K562 (cell line): ENCODE measurements around the gene ALDH6A1. TPM values are rescaled to one million over a fixed set of nuclear protein-coding genes. Genes with fewer than 3 reads are reported as not detected.

ENCODE experiments used
- ATAC-seq: fragments of 200-7000 bp; cut with Tn5 transposase; 3 replicates; pipeline ENCODE4 v1.9.1; 2020; ENCODE audit warnings: moderate library complexity
- BruUV-seq: library from RNA; stranded (reverse); fragments of 400-500 nt; replicated peaks from 2 replicates; lab custom pipeline; 2021; lab: Mats Ljungman, UMichigan
- CTCF ChIA-PET: fragments of 300-600 bp; formaldehyde crosslinking; extraction: SDS; loops from one replicate; lab custom pipeline; 2021; ENCODE audit warnings: low intra/inter-chr PET ratio; lab: Yijun Ruan, JAX
- POLR2A ChIA-PET: fragments of 300-600, 350-650 bp; sonication (Branson Sonifier 250); formaldehyde crosslinking; extraction: SDS; loops from one replicate; lab custom pipeline; 2021; ENCODE audit warnings: antibody characterized with exemption, inconsistent platforms; lab: Yijun Ruan, JAX
- DNase-seq, 4 experiments: peaks; one replicate each; pipeline versions ENCODE4 v3.0.0 to v3.0.0-alpha.2; 2011 to 2018; ENCODE audit warnings: low spot score in 3 of 4, mixed read lengths in 3 of 4; ENCODE audit errors: extremely low read depth in 1 of 4
- FAIRE-seq: peaks from 2 replicates; lab custom pipeline; 2011; peaks lifted over from hg19 to GRCh38; lab: Jason Lieb, UNC
- H2AFZ ChIP-seq: 2 replicates; pipeline ENCODE4 v1.6.0; 2011; ENCODE audit warnings: low read depth, low read length, control low read depth, inconsistent platforms
- H3K27ac ChIP-seq: fragments of 200-600 bp; 3 replicates; pipeline ENCODE4 v1.8.0; 2011; ENCODE audit warnings: low read depth, mild to moderate bottlenecking, control low read depth, inconsistent platforms, low read length, moderate library complexity, mixed read lengths; ENCODE audit errors: extremely low read depth
- H3K27me3 ChIP-seq, 2 experiments: fragments of 300-600 bp in 1 of 2; 2 replicates in 1 of 2; 3 replicates in 1 of 2; pipeline versions ENCODE4 v1.6.0 to v1.8.0; 2011; ENCODE audit warnings: inconsistent platforms in 2 of 2, low read length in 2 of 2, mild to moderate bottlenecking in 1 of 2, mixed read lengths in 1 of 2, moderate library complexity in 1 of 2; ENCODE audit not compliant: control insufficient read depth in 2 of 2, insufficient read depth in 2 of 2
- H3K36me3 ChIP-seq: fragments of 300-600 bp; 3 replicates; pipeline ENCODE4 v1.8.0; 2011; ENCODE audit warnings: mild to moderate bottlenecking, low read length, inconsistent platforms; ENCODE audit not compliant: control insufficient read depth, insufficient read depth
- H3K4me1 ChIP-seq, 2 experiments: fragments of 200-600 bp in 1 of 2; replicated peaks in 1 of 2; 2 replicates in 1 of 2; 3 replicates in 1 of 2; pipeline versions ENCODE4 v1.5.1 to v1.8.0; 2011; ENCODE audit warnings: inconsistent platforms in 2 of 2, low read length in 2 of 2, mild to moderate bottlenecking in 1 of 2, mixed read lengths in 1 of 2, moderate library complexity in 1 of 2; ENCODE audit not compliant: control insufficient read depth in 2 of 2, insufficient read depth in 2 of 2
- H3K4me2 ChIP-seq: 2 replicates; pipeline ENCODE4 v1.6.1; 2011; ENCODE audit warnings: low read length, control low read depth, inconsistent platforms, mixed read lengths; ENCODE audit not compliant: insufficient read depth
- H3K4me3 ChIP-seq: fragments of 200-600 bp; sonication (generic), shearing (Covaris generic); 2 replicates; pipeline ENCODE4 v1.5.1; 2016; ENCODE audit warnings: control low read depth, inconsistent platforms
- H3K79me2 ChIP-seq: fragments of 200-600 bp; 3 replicates; pipeline ENCODE4 v1.8.0; 2011; ENCODE audit warnings: low read length, inconsistent platforms; ENCODE audit not compliant: control insufficient read depth, insufficient read depth
- H3K9ac ChIP-seq, 2 experiments: 2 replicates each; pipeline versions ENCODE4 v1.6.0 to v1.6.1; 2011; ENCODE audit warnings: low read depth in 2 of 2, low read length in 2 of 2, control low read depth in 1 of 2, inconsistent platforms in 1 of 2, mild to moderate bottlenecking in 1 of 2, mixed read lengths in 1 of 2; ENCODE audit not compliant: insufficient read depth in 1 of 2
- H3K9me1 ChIP-seq: one replicate; pipeline ENCODE4 v1.6.0; 2011; ENCODE audit warnings: inconsistent platforms, mild to moderate bottlenecking, low read length, moderate library complexity; ENCODE audit not compliant: control insufficient read depth, insufficient read depth
- H3K9me3 ChIP-seq: replicated peaks from 2 replicates; pipeline ENCODE4 v1.5.1; 2011; ENCODE audit warnings: low read depth, low read length, inconsistent platforms; ENCODE audit not compliant: control insufficient read depth, insufficient read depth
- H4K20me1 ChIP-seq: replicated peaks from 2 replicates; pipeline ENCODE4 v1.6.1; 2011; ENCODE audit warnings: low read length, inconsistent platforms, mixed read lengths; ENCODE audit not compliant: control insufficient read depth, insufficient read depth
- ARNT ChIP-seq, 2 experiments: fragments of 450-650 bp; IDR thresholded peaks; 2 replicates each; pipeline ENCODE4 v1.6.1; 2016; ENCODE audit warnings: mild to moderate bottlenecking in 1 of 2
- IRF2 ChIP-seq: sonication (generic); formaldehyde crosslinking; IDR thresholded peaks from 2 replicates; pipeline ENCODE4 v1.8.1; 2022; ENCODE audit warnings: mild to moderate bottlenecking, missing genetic modification reagents
- MYBL2 ChIP-seq, 2 experiments: fragments of 450-650 bp in 1 of 2; sonication (generic) in 1 of 2; formaldehyde crosslinking in 1 of 2; IDR thresholded peaks; 2 replicates each; pipeline versions ENCODE4 v1.6.1 to v1.8.1; 2017 to 2022; ENCODE audit warnings: borderline replicate concordance in 1 of 2, inconsistent platforms in 1 of 2, low read depth in 1 of 2, mild to moderate bottlenecking in 1 of 2, missing genetic modification reagents in 1 of 2, moderate library complexity in 1 of 2
- SIRT6 ChIP-seq: IDR thresholded peaks from one replicate; pipeline ENCODE4 v1.6.1; 2012; ENCODE audit warnings: low read depth, mild to moderate bottlenecking, control low read depth, inconsistent platforms, low read length, moderate library complexity
- TRIM24 ChIP-seq, 2 experiments: fragments of 450-650 bp; IDR thresholded peaks; 2 replicates each; pipeline ENCODE4 v1.6.1; 2016
- WGBS: fragments of 100-300 bp; shearing (Covaris generic); methylation state at CpG from one replicate; pipeline ENCODE4 v1.1.6; 2016; ENCODE audit warnings: low coverage, mixed read lengths; ENCODE audit not compliant: insufficient coverage; ENCODE audit errors: missing lambda C conversion rate; 5-methylcytosine and 5-hydroxymethylcytosine counted together
- in situ Hi-C: fragments of 300-500 bp; cut with MboI; formaldehyde crosslinking; loops from 4 replicates; pipeline ENCODE4 v1.15.0; 2018; ENCODE audit warnings: inconsistent platforms, mixed read lengths
- intact Hi-C: fragments of 100-400 bp; cut with micrococcal nuclease; formaldehyde crosslinking; loops from 2 replicates; pipeline ENCODE4 v1.14.2; 2022
- polyA plus RNA-seq, 8 experiments: library from polyadenylated mRNA; depleted of rRNA in 4 of 8; stranded (reverse) in 5 of 8; unstranded in 3 of 8; fragments of >200 nt; fragmentation: Nextera tagmentation in 2 of 8; fragmentation: Illumina TruSeq in 1 of 8; extraction: Ambion mirVana in 2 of 8; extraction: Trizol in 1 of 8; gene quantifications; 2 replicates each; pipeline versions ENCODE4 v1.2.1 to v1.2.3, GENCODE V29; 2011 to 2014; ENCODE audit warnings: inconsistent platforms in 1 of 8, missing spikeins in 1 of 8
- total RNA-seq, 7 experiments: library from RNA; depleted of rRNA in 6 of 7; stranded (reverse); fragments of >200 nt in 6 of 7; fragmentation: Illumina TruSeq in 2 of 7; extraction: Trizol in 2 of 7; gene quantifications; 2 replicates each; pipeline versions ENCODE4 v1.2.1 to v1.2.3, GENCODE V29; 2011 to 2021; ENCODE audit warnings: low replicate concordance in 1 of 7
- TF ChIP-seq, protein P1 (sequence below): sonication (generic); formaldehyde crosslinking; IDR thresholded peaks from 2 replicates; pipeline ENCODE4 v1.5.0; 2020; ENCODE audit warnings: missing genetic modification reagents
- TF ChIP-seq, protein P2 (sequence below): sonication (generic); formaldehyde crosslinking; IDR thresholded peaks from 2 replicates; pipeline ENCODE4 v1.9.0; 2022; ENCODE audit warnings: mild to moderate bottlenecking, missing genetic modification reagents
- TF ChIP-seq, protein P3 (sequence below), 2 experiments: fragments of 450-650 bp in 1 of 2; sonication (generic) in 1 of 2; formaldehyde crosslinking in 1 of 2; IDR thresholded peaks; 2 replicates each; pipeline versions ENCODE4 v1.7.1 to v1.9.0; 2016 to 2022; ENCODE audit warnings: inconsistent platforms in 1 of 2, mild to moderate bottlenecking in 1 of 2, missing genetic modification reagents in 1 of 2

The ALDH6A1 gene
- total and polyA plus RNA-seq, 9 of the 15 experiments (the other 6 are each of a cell fraction or from before 2014, with no cell fraction given) = 3.1 to 11.5 (median 4.6) TPM

DNA sequence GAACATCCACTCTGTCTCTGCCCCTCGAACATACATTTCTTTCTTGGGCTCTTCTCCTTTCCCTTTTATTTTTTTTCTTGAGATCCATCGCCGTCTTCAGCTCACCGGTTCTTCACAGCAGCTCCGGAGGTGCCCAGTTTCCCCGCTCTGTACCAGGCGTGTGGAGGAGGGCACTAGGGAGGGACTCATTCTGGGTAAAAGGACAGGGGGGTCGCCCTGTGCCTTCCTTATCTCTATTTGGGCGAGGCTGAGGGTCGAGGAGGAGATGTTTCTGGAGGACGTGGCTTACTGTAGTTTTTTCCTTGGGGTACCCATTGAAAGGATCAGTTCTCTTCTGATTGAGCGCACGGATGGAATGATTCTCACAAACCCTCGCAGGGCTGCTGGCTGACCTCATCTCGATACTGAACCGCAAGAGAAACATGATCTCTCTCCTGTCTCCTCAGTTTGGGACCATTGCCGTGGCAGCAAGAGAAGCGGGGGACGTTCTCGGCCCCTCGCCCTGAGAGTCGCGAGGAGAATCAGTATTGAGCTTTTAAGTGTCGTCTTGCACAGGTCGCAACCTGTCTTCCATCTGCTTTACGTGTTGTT, 889 bp upstream of the ALDH6A1 start (continued):
- TF ChIP-seq MYBL2 (IDR thresholded peaks at IDR 0.05; ENCODE audit: low read depth) (no peak), MYBL2 (CRISPR knock-in tag; IDR thresholded peaks at IDR 0.05; ENCODE audit: borderline replicate concordance) (no peak), SIRT6 (no peak)

DNA sequence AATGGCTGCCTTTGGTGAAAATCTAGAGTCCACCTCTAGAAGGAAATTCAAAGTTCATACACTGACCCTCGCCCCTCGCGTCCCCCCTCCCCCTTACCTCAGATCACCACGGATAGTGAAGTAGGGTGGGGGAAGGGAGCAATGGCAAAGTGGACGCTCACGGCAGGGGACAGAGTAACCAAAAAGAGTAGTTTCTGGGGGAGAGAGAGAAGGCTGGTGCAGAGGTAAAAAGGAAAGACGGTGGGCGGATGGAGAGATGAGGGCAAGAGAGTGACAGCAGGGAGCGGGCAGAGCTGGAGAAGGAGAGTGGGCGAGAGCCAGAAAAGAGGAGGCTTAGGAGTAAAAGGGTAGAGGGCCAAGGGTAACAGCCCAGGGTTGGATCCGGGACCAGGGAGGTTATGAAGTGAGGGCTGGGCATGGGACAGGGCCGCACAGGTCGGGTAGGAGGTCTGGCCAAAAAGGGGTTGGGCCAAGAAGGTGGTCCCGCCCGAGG, 423 bp downstream of the ALDH6A1 start:
- peak overlapping the region; percentile 70 for H3K27ac ChIP-seq
- intact Hi-C loops = no loop called here
- no TSS peak for BruUV-seq
- TF ChIP-seq, protein P1, sequence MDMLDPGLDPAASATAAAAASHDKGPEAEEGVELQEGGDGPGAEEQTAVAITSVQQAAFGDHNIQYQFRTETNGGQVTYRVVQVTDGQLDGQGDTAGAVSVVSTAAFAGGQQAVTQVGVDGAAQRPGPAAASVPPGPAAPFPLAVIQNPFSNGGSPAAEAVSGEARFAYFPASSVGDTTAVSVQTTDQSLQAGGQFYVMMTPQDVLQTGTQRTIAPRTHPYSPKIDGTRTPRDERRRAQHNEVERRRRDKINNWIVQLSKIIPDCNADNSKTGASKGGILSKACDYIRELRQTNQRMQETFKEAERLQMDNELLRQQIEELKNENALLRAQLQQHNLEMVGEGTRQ (CRISPR knock-in tag) = no peak
- TF ChIP-seq IRF2 (CRISPR knock-in tag) = no peak
- no peak for TF ChIP-seq ARNT (IDR thresholded peaks at IDR 0.05)
- TF ChIP-seq, protein P2, sequence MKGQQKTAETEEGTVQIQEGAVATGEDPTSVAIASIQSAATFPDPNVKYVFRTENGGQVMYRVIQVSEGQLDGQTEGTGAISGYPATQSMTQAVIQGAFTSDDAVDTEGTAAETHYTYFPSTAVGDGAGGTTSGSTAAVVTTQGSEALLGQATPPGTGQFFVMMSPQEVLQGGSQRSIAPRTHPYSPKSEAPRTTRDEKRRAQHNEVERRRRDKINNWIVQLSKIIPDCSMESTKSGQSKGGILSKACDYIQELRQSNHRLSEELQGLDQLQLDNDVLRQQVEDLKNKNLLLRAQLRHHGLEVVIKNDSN (CRISPR knock-in tag) = no peak
- TF ChIP-seq, protein P3, sequence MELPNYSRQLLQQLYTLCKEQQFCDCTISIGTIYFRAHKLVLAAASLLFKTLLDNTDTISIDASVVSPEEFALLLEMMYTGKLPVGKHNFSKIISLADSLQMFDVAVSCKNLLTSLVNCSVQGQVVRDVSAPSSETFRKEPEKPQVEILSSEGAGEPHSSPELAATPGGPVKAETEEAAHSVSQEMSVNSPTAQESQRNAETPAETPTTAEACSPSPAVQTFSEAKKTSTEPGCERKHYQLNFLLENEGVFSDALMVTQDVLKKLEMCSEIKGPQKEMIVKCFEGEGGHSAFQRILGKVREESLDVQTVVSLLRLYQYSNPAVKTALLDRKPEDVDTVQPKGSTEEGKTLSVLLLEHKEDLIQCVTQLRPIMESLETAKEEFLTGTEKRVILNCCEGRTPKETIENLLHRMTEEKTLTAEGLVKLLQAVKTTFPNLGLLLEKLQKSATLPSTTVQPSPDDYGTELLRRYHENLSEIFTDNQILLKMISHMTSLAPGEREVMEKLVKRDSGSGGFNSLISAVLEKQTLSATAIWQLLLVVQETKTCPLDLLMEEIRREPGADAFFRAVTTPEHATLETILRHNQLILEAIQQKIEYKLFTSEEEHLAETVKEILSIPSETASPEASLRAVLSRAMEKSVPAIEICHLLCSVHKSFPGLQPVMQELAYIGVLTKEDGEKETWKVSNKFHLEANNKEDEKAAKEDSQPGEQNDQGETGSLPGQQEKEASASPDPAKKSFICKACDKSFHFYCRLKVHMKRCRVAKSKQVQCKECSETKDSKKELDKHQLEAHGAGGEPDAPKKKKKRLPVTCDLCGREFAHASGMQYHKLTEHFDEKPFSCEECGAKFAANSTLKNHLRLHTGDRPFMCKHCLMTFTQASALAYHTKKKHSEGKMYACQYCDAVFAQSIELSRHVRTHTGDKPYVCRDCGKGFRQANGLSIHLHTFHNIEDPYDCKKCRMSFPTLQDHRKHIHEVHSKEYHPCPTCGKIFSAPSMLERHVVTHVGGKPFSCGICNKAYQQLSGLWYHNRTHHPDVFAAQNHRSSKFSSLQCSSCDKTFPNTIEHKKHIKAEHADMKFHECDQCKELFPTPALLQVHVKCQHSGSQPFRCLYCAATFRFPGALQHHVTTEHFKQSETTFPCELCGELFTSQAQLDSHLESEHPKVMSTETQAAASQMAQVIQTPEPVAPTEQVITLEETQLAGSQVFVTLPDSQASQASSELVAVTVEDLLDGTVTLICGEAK (IDR thresholded peaks at IDR 0.05) = peak; percentile 18; the same call in 1 of the 2 replicates
- TF ChIP-seq, protein P3 (CRISPR knock-in tag; IDR thresholded peaks at IDR 0.05) = no peak
- TF ChIP-seq TRIM24 (IDR thresholded peaks at IDR 0.05) = no peak

More for the DNA sequence above, 423 bp downstream of the ALDH6A1 start:
- Histone ChIP-seq H3K9me3 (no peaks in the 10 kb centered on the region), H3K4me2 (peak overlapping the region; percentile 93), H3K27me3 (no peaks in the 10 kb centered on the region), H3K4me3 (peak overlapping the region; percentile 90), H3K79me2 (peaks cover 25% of the 10 kb centered on the region), H3K9me1 (no peaks in the 10 kb centered on the region), H4K20me1 (no peaks in the 10 kb centered on the region), H2AFZ (peak overlapping the region; percentile 92), H3K9ac (peak overlapping the region; percentile 81 to 96), H3K4me1 (peaks cover 6 to 10% of the 10 kb centered on the region in 2 experiments; a peak in 3 of 5 replicates), H3K36me3 (no peaks in the 10 kb centered on the region)
- 3% methylated on average over 5 of the region's 15 CpGs for WGBS
- peak; percentile 37 for ATAC-seq
- CTCF ChIA-PET = no interaction called here
- POLR2A ChIA-PET = interaction anchor here (0.6 to 1.8 kb wide), 2 partner anchors 11 to 176 kb away, joined by 3 to 7 read pairs; no protein-coding TSS in a partner anchor
- peak in 1 of 4 experiments; percentile 8 for DNase-seq
- no peak for FAIRE-seq
- in situ Hi-C loops = no loop called here
